Measurements from ENCODE around the gene SCRT2.
A peak's percentile ranks its signal among the peaks of the same experiment; 100 is the strongest.

SCRT2 gene

GRCh38 chr20:623021-623420 is 52.6 kb downstream of the SCRT2 start:
- DNase-seq, result no peak

- DNase-seq, result no peak
Measured at GRCh38 chr20:622161-622560, 53.4 kb downstream of the SCRT2 start.

GRCh38 chr20:621125-621756 is 54.4 kb downstream of the SCRT2 start:
- DNase-seq, result no peak

GRCh38 chr20:620246-620645 is 55.4 kb downstream of the SCRT2 start:
- DNase-seq, result no peak

GRCh38 chr20:618980-619379 is 56.6 kb downstream of the SCRT2 start:
- no peak for DNase-seq

- DNase-seq, result no peak
Measured at GRCh38 chr20:617934-618690, 57.5 kb downstream of the SCRT2 start.

GRCh38 chr20:615514-615913 is 60.1 kb downstream of the SCRT2 start:
- DNase-seq, result peak; percentile 33

GRCh38 chr20:611843-612185 is 63.8 kb downstream of the SCRT2 start:
- no peak for DNase-seq

Measured in hematopoietic multipotent progenitor cell treated with erythropoietin and hydrocortisone succinate and interleukin-3 and kit ligand, for 6 days (in vitro differentiated cells).